ENCODE results near the gene SERGEF. TPM values are rescaled to one million over a fixed set of nuclear protein-coding genes. Genes with fewer than 3 reads are reported as not detected.

The SERGEF gene
- total and polyA plus RNA-seq, 2 experiments from 2014 or later = 29.8 to 64.0 TPM

GRCh38 chr11:17992916-17993315, 19.9 kb downstream of the SERGEF start:
- TF ChIP-seq, protein P1, sequence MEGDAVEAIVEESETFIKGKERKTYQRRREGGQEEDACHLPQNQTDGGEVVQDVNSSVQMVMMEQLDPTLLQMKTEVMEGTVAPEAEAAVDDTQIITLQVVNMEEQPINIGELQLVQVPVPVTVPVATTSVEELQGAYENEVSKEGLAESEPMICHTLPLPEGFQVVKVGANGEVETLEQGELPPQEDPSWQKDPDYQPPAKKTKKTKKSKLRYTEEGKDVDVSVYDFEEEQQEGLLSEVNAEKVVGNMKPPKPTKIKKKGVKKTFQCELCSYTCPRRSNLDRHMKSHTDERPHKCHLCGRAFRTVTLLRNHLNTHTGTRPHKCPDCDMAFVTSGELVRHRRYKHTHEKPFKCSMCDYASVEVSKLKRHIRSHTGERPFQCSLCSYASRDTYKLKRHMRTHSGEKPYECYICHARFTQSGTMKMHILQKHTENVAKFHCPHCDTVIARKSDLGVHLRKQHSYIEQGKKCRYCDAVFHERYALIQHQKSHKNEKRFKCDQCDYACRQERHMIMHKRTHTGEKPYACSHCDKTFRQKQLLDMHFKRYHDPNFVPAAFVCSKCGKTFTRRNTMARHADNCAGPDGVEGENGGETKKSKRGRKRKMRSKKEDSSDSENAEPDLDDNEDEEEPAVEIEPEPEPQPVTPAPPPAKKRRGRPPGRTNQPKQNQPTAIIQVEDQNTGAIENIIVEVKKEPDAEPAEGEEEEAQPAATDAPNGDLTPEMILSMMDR (IDR thresholded peaks at IDR 0.05; ENCODE audit: low read depth, low read length) = no peak
- no peak overlapping the region for H3K27ac ChIP-seq
- no peak for DNase-seq (ENCODE audit: low read depth in 1 of 2, low spot score in 1 of 2)
- H3K27me3 ChIP-seq = no peaks in the 10 kb centered on the region
- H3K9me3 ChIP-seq (ENCODE audit: low read depth) = no peaks in the 10 kb centered on the region
- peaks cover 7% of the 10 kb centered on the region for H3K36me3 ChIP-seq
- H3K4me1 ChIP-seq (ENCODE audit: low read depth) = no peaks in the 10 kb centered on the region
- no peak overlapping the region for H3K4me3 ChIP-seq

- H3K4me3 ChIP-seq = no peak overlapping the region
- TF ChIP-seq, protein P1 (IDR thresholded peaks at IDR 0.05; ENCODE audit: low read depth, low read length) = peak; percentile 87
- peak; percentile 63 to 73 for DNase-seq (ENCODE audit: low read depth in 1 of 2, low spot score in 1 of 2)
- no peaks in the 10 kb centered on the region for H3K9me3 ChIP-seq (ENCODE audit: low read depth)
- no peaks in the 10 kb centered on the region for H3K4me1 ChIP-seq (ENCODE audit: low read depth)
- no peaks in the 10 kb centered on the region for H3K27me3 ChIP-seq
- peaks cover 11% of the 10 kb centered on the region for H3K36me3 ChIP-seq
- no peak overlapping the region for H3K27ac ChIP-seq
Measured at GRCh38 chr11:17991783-17992433, 20.9 kb downstream of the SERGEF start.

- TF ChIP-seq, protein P1 (IDR thresholded peaks at IDR 0.05; ENCODE audit: low read depth, low read length) = no peak
- no peaks in the 10 kb centered on the region for H3K27me3 ChIP-seq
Measured at GRCh38 chr11:17989306-17989705, 23.5 kb downstream of the SERGEF start.

DNA sequence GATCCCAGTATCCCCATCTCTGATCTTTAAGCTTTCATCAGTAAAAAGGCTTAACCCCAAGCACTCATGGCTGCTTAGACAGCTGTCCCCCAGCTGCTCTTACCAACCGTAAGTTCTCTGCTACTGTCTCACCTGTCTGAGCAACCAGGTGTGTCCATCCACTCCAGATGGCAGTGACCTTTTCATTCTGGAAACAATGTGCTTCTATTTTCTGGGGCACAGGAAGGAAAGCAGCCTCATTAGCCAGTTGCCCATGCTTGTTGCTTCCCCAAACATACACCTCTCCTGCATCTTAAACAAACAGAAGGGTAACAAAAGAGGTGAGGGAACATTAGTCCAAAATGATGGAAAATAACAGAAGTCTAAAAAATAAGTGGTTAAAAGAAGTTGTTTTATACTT, 24.4 kb downstream of the SERGEF start:
- TF ChIP-seq, protein P1 (IDR thresholded peaks at IDR 0.05; ENCODE audit: low read depth, low read length) = no peak
- DNase-seq (ENCODE audit: low read depth in 1 of 2, low spot score in 1 of 2) = no peak
- Histone ChIP-seq H3K27me3 (no peaks in the 10 kb centered on the region), H3K4me1 (ENCODE audit: low read depth) (no peaks in the 10 kb centered on the region), H3K4me3 (no peak overlapping the region), H3K9me3 (ENCODE audit: low read depth) (no peaks in the 10 kb centered on the region), H3K36me3 (peaks cover 11% of the 10 kb centered on the region), H3K27ac (no peak overlapping the region)

More at GRCh38 chr11:17989306-17989705, 23.5 kb downstream of the SERGEF start:
- Histone ChIP-seq H3K4me1 (ENCODE audit: low read depth) (no peaks in the 10 kb centered on the region), H3K36me3 (peaks cover 11% of the 10 kb centered on the region), H3K27ac (no peak overlapping the region), H3K9me3 (ENCODE audit: low read depth) (no peaks in the 10 kb centered on the region), H3K4me3 (no peak overlapping the region)
- DNase-seq (ENCODE audit: low read depth in 1 of 2, low spot score in 1 of 2) = no peak

- Histone ChIP-seq H3K36me3 (peaks cover 11% of the 10 kb centered on the region), H3K27ac (no peak overlapping the region), H3K4me3 (no peak overlapping the region), H3K9me3 (ENCODE audit: low read depth) (no peaks in the 10 kb centered on the region), H3K27me3 (no peaks in the 10 kb centered on the region), H3K4me1 (ENCODE audit: low read depth) (no peaks in the 10 kb centered on the region)
- DNase-seq (ENCODE audit: low read depth in 1 of 2, low spot score in 1 of 2) = no peak
- TF ChIP-seq, protein P1 (IDR thresholded peaks at IDR 0.05; ENCODE audit: low read depth, low read length) = no peak
Measured at GRCh38 chr11:17987826-17988225, 25.0 kb downstream of the SERGEF start.

All from cardiac muscle cell (in vitro differentiated cells and primary cell).